TTC549 (cell line): ENCODE measurements around the gene SGCE.

ENCODE experiments used
- FAIRE-seq: peaks from 2 replicates; lab custom pipeline; 2012; peaks lifted over from hg19 to GRCh38; lab: Jason Lieb, UNC

SGCE gene

DNA sequence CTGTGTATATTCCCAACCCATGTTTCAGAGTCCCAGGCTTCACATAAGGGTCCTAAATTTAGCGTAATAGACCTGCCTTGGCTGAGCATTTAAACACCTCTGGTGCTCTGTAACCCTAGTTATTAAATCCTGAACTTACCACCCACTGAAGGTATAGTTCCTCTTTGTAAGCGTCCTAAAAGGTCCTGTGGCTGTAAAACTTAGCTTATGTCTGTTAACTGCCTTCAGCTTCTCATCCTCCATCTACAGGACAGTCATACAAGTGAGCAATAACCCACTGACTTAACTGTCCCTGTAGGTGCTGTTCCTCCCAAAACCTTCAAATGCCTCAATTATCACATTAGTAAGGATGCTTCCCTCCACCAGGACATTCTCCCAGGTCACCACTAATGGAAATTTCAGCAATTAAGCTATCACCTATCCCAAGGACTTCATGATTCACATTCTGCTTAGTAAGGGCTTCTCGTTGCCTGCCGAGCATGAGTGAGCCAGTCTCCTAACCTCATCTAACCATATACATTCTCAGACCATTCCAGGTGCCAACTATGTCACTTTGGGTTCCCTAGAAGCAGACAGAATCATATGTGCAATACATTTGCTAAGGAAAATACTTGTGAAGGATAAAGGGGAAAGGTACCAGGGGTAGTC is 90.6 kb downstream of the SGCE start:
- FAIRE-seq: no peak

DNA sequence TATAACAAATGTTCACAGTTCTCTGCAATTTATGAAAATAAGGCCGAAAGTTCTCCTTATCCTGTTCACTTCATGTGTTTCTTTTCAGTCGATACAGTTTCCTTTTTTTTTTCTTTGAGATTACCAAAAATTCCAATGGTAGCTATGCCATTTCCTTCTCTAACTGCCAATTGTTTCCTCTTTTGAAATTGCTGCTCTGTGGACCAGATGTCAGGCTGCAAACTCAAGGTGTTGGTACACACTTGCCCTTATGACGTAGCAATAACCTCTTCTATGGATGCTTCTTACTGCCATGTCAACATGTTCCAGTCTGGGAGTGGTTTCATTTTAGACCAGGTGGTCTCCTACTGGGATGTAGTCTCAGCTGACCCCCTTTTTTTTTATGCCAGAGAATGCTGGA is 93.4 kb downstream of the SGCE start:
- FAIRE-seq: no peak

DNA sequence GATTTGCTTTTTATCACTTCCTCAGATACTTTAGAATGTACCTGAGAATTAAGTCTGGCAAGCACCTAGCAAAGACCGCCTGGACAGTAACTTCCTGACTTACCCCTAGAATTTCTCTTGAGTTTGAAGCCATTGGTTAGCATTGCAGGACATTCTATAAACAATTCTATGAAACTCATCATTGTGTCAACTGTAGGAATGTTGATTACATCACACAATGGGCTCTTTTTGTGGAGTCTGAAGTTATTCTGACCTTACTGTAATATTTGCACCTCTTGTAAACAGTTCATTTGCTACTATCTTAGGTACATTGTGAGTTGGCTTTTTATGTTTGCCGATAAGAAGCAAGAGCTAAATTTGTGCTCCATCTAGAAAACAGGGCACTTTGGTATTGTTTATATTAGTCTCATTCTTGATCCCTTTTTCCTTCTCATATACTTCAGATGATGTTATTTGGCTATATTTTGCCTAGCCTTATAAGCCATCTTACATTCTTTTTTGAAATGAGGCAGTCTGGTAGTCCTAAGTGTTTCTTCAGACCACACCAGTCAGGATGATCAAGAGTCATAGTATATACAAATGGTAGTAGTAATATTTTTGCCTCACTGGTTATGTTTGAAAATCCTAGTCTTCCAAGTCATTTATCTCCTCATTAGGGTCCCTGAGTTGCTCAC is 94.0 kb downstream of the SGCE start:
- FAIRE-seq: no peak

DNA sequence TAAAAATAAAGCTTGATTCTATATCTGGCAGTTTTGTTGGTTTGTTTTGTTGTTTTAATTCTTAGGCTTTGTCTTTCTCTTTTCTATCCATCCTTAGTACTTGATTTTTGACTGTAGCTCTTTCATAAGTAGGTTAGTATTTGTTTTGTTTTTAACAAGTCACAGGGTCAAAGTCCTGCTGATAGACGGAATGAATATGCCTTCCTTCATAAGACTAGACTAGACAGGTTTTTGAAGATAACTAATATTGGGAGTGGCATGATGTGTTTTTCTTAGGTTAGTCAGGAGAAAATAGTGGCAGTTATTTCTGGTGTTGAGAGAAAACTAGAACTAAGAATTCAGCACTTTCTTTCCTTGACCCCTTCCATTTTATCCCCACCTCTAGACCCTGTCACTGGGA is 96.0 kb downstream of the SGCE start:
- no peak for FAIRE-seq

DNA sequence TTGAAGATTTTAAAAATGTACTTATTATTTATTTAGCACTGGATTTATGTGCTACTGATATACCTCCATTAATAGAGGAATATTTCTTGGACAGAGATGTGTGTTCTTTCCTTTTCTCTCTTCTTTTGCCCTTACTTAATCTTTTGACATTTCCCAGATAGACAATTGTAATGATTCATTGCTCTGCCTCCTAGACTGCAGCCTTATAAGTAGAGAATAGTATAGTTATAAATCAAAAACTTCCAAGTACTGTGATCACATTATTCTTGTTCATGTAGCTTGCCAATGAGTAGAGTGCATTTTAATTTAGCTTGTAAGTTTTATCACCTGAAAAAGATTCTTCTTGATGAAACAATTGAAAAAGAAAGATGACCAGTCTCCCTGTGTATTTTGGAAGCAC is 98.7 kb downstream of the SGCE start:
- no peak for FAIRE-seq

DNA sequence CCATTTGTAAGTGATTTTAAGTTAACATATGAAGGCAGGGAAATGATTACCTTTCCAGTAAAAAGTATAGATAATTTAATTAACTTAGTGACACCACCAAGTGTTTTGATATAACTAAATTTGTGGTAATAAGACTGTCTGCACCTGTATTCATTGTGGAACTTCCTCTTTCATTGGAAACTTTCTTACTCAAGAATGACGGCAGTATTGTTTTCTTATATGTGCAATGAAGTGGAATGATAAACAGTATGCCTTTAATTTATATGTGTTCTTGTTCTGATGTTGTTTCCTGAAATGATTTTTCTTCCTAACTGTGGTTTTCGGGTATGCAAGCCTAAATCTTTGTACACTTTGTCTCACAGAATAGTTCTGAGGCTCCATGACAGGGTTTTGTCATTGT is 99.9 kb downstream of the SGCE start:
- no peak for FAIRE-seq

DNA sequence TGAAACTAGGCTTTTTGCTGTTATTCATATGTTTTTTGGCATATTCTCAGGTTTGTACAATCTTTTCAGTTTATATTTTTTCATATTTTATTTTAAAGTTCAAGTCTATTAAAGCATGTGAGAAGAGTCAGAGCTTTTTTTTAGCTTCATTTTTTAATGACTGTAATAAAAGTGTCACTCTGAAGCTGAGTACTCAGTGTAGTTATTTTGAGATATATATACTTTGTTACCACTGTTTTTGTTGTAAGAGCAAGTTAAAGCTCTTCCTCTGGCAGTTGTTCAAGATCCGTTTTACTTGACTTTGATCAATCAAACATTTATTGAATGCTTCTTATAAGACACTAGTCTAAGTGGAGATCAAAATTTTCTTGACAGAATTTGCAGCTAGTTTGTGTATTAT is 108.8 kb downstream of the SGCE start:
- FAIRE-seq: no peak

DNA sequence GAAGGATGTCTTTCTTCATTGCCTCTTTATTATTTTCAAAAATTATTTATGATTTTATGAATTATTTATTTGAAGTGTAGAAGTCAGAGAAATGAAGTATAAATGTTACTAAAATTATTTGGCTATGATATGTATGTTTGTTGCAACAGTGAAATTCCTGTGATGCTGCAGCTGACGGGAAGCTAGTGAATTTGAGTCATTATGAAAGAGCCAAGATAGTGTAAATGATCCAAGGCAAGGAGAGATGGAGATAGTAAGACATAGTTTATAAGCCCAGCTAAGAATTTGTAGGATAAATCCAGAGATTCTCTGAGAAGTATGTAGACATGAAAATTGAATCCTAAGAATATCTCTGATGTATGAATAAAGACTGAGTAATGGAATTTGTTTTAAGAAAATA is 115.5 kb downstream of the SGCE start:
- no peak for FAIRE-seq
